IPS DF 19.7 (cell line): ENCODE data around the gene BTF3L4.

ENCODE experiments used
- DNase-seq: peaks from one replicate; pipeline ENCODE4 v3.0.0-alpha.2; 2013; ENCODE audit warnings: low read depth, low spot score

The BTF3L4 gene

GRCh38 chr1:52123622-52124021, 67.5 kb downstream of the BTF3L4 start:
- no peak for DNase-seq

GRCh38 chr1:52125736-52126359, 69.8 kb downstream of the BTF3L4 start:
- no peak for DNase-seq

GRCh38 chr1:52127181-52128180, 71.4 kb downstream of the BTF3L4 start:
- no peak for DNase-seq

- DNase-seq, result no peak
These were observed 83.9 kb downstream of the BTF3L4 start for GRCh38 chr1:52139817-52140540.
